HG03196 (cell line): Measurements from ENCODE around the gene RAN.
A peak's percentile ranks its signal among the peaks of the same experiment; 100 is the strongest.
"Not testable (repeated sequence)": the region's sequence is repeated elsewhere in the genome, so short reads cannot be mapped to it uniquely, and the experiment has no call there.

Source experiments
- ATAC-seq: cut with Tn5 transposase; IDR thresholded peaks from one replicate; pipeline ENCODE4 v1.9.1; 2021; ENCODE audit not compliant: unreplicated experiment

The RAN gene

GRCh38 chr12:130871286-130872178 lies at the start of gene RAN:
Gene RAN (plus strand): TSS chr12:130872066. CDS start chr12:130872594, 528 bp downstream.
- peak; percentile 73 for ATAC-seq

- ATAC-seq: no peak
Measured at GRCh38 chr12:130825771-130826150, 46.1 kb upstream of the RAN start.

GRCh38 chr12:130826151-130826801 lies 45.6 kb upstream of the RAN start:
- no peak for ATAC-seq

- ATAC-seq: no peak
Measured at GRCh38 chr12:130827432-130827831, 44.4 kb upstream of the RAN start.

GRCh38 chr12:130828895-130829294 lies 43.0 kb upstream of the RAN start:
- ATAC-seq: no peak

- ATAC-seq: no peak
Measured at GRCh38 chr12:130829391-130830245, 42.2 kb upstream of the RAN start.

- ATAC-seq: no peak
Measured at GRCh38 chr12:130830246-130830551, 41.7 kb upstream of the RAN start.

- no peak for ATAC-seq
Measured at GRCh38 chr12:130831246-130831645, 40.6 kb upstream of the RAN start.

- no peak for ATAC-seq
Measured at GRCh38 chr12:130831876-130832405, 39.9 kb upstream of the RAN start.

GRCh38 chr12:130832561-130833209 lies 39.2 kb upstream of the RAN start:
- no peak for ATAC-seq

- ATAC-seq: no peak
Measured at GRCh38 chr12:130835011-130835410, 36.9 kb upstream of the RAN start.

GRCh38 chr12:130835436-130835835 lies 36.4 kb upstream of the RAN start:
- no peak for ATAC-seq

- ATAC-seq: peak; percentile 28
Measured at GRCh38 chr12:130838284-130838950, 33.4 kb upstream of the RAN start.

GRCh38 chr12:130838951-130839769 lies 32.7 kb upstream of the RAN start, which contains the start of gene STX2:
Gene STX2 (minus strand): TSS chr12:130839250. CDS start chr12:130839099, 151 bp downstream.
- ATAC-seq: peak; percentile 82

GRCh38 chr12:130839770-130840404 lies 32.0 kb upstream of the RAN start:
- ATAC-seq: no peak

GRCh38 chr12:130846369-130846768 lies 25.5 kb upstream of the RAN start:
- ATAC-seq: no peak

GRCh38 chr12:130847112-130847511 lies 24.8 kb upstream of the RAN start:
- no peak for ATAC-seq

- not testable (repeated sequence) for ATAC-seq
Measured at GRCh38 chr12:130848105-130848504, 23.8 kb upstream of the RAN start.
